HepG2 (cell line): ENCODE data around the gene NT5DC1. TPM values are rescaled to one million over a fixed set of nuclear protein-coding genes. Genes with fewer than 3 reads are reported as not detected.

Source experiments
- ATAC-seq: fragments of 200-7000 bp; cut with Tn5 transposase; 3 replicates; pipeline ENCODE4 v1.9.1; 2020; ENCODE audit warnings: mild to moderate bottlenecking, moderate library complexity
- BruUV-seq: library from RNA; stranded (reverse); fragments of 400-500 nt; replicated peaks from 2 replicates; lab custom pipeline; 2021; lab: Mats Ljungman, UMichigan
- CTCF ChIA-PET: fragments of 300-600 bp; formaldehyde crosslinking; extraction: SDS; loops from one replicate; lab custom pipeline; 2021; ENCODE audit warnings: low total read pairs, inconsistent platforms, low intra/inter-chr PET ratio; lab: Yijun Ruan, JAX
- POLR2A ChIA-PET: fragments of 350-600 bp; sonication (Branson Sonifier 250); formaldehyde crosslinking; loops from one replicate; lab custom pipeline; 2020; ENCODE audit warnings: antibody characterized with exemption, inconsistent platforms; lab: Yijun Ruan, JAX
- DNase-seq: peaks from one replicate; pipeline ENCODE4 v3.0.0-alpha.2; 2015; ENCODE audit warnings: low spot score
- FAIRE-seq: peaks from 3 replicates; lab custom pipeline; 2011; peaks lifted over from hg19 to GRCh38; lab: Jason Lieb, UNC
- H2AFZ ChIP-seq: one replicate; pipeline ENCODE4 v1.6.1; 2011; ENCODE audit warnings: low read length, inconsistent platforms
- H3K27ac ChIP-seq: fragments of 300-600 bp; 3 replicates; pipeline ENCODE4 v1.8.0; 2011; ENCODE audit warnings: mixed run types, mild to moderate bottlenecking, mixed read lengths, low read length, inconsistent platforms; ENCODE audit not compliant: insufficient read depth; ENCODE audit errors: extremely low read length
- H3K27me3 ChIP-seq, 2 experiments: fragments of 200-600 bp in 1 of 2; 2 replicates in 1 of 2; 3 replicates in 1 of 2; pipeline versions ENCODE4 v1.6.0 to v1.8.0; 2011; ENCODE audit warnings: low read length in 2 of 2, mild to moderate bottlenecking in 2 of 2, moderate library complexity in 2 of 2, inconsistent platforms in 1 of 2; ENCODE audit not compliant: insufficient read depth in 2 of 2, control insufficient read depth in 1 of 2
- H3K36me3 ChIP-seq, 2 experiments: fragments of 200-600 bp in 1 of 2; replicated peaks in 1 of 2; 2 replicates in 1 of 2; 3 replicates in 1 of 2; pipeline versions ENCODE4 v1.5.1 to v1.8.0; 2011; ENCODE audit warnings: low read length in 2 of 2, inconsistent platforms in 1 of 2; ENCODE audit not compliant: insufficient read depth in 2 of 2, control insufficient read depth in 1 of 2
- H3K4me1 ChIP-seq: 2 replicates; pipeline ENCODE4 v1.5.1; 2012; ENCODE audit warnings: low read length, inconsistent platforms; ENCODE audit not compliant: insufficient read depth
- H3K4me2 ChIP-seq: 2 replicates; pipeline ENCODE4 v1.6.0; 2011; ENCODE audit warnings: low read depth, low read length, inconsistent platforms
- H3K4me3 ChIP-seq, 3 experiments: fragments of 200-600 bp in 1 of 3; sonication (generic), shearing (Covaris generic) in 1 of 3; replicated peaks in 1 of 3; 2 replicates each; pipeline ENCODE4 v1.5.1; 2011 to 2016; ENCODE audit warnings: low read length in 3 of 3, inconsistent platforms in 2 of 3, low read depth in 2 of 3, mild to moderate bottlenecking in 2 of 3, control low read depth in 1 of 3, mixed read lengths in 1 of 3; ENCODE audit not compliant: insufficient read depth in 1 of 3
- H3K79me2 ChIP-seq: one replicate; pipeline ENCODE4 v1.6.1; 2011; ENCODE audit warnings: low read length, inconsistent platforms; ENCODE audit not compliant: insufficient read depth
- H3K9ac ChIP-seq: 2 replicates; pipeline ENCODE4 v1.6.0; 2011; ENCODE audit warnings: mild to moderate bottlenecking, low read depth, low read length, inconsistent platforms; ENCODE audit not compliant: insufficient read depth
- H3K9me3 ChIP-seq: 2 replicates; pipeline ENCODE4 v1.5.1; 2012; ENCODE audit warnings: mild to moderate bottlenecking, low read length
- H4K20me1 ChIP-seq: 2 replicates; pipeline ENCODE4 v1.6.0; 2011; ENCODE audit warnings: inconsistent platforms, mild to moderate bottlenecking, low read length, moderate library complexity; ENCODE audit not compliant: insufficient read depth
- AGO2 ChIP-seq: fragments of 200-400 bp; formaldehyde crosslinking; optimal IDR thresholded peaks from 2 replicates; pipeline ENCODE3; 2017; ENCODE audit warnings: mild to moderate bottlenecking, low read depth, low read length, moderate library complexity
- EP300 ChIP-seq, 3 experiments: sonication (generic) in 1 of 3; formaldehyde crosslinking in 1 of 3; IDR thresholded peaks; 2 replicates each; pipeline versions ENCODE4 v1.5.1 to v1.6.1; 2011 to 2020; ENCODE audit warnings: low read depth in 2 of 3, low read length in 2 of 3, borderline replicate concordance in 1 of 3, improper control_type of control experiment in 1 of 3, mild to moderate bottlenecking in 1 of 3, missing genetic modification reagents in 1 of 3, moderate library complexity in 1 of 3
- FOXA1 ChIP-seq, 2 experiments: fragments of 450-650 bp in 1 of 2; sonication (generic) in 1 of 2; formaldehyde crosslinking in 1 of 2; IDR thresholded peaks; 2 replicates each; pipeline versions ENCODE4 v1.4.0 to v1.6.1; 2016 to 2020; ENCODE audit warnings: missing genetic modification reagents in 1 of 2
- HMG20B ChIP-seq: conservative IDR thresholded peaks from 2 replicates; pipeline ENCODE4 v1.6.1; 2016; ENCODE audit warnings: missing genetic modification reagents, missing compliant biosample characterization
- NCOA2 ChIP-seq: sonication (generic); formaldehyde crosslinking; IDR thresholded peaks from 2 replicates; pipeline ENCODE4 v1.8.0; 2022; ENCODE audit warnings: inconsistent platforms
- NR2F6 ChIP-seq, 2 experiments: IDR thresholded peaks; 2 replicates each; pipeline ENCODE4 v1.6.1; 2016; ENCODE audit warnings: antibody characterized with exemption in 1 of 2, mild to moderate bottlenecking in 1 of 2
- RARA ChIP-seq: IDR thresholded peaks from 2 replicates; pipeline ENCODE4 v1.6.1; 2016; ENCODE audit warnings: missing genetic modification reagents, missing compliant biosample characterization
- RFX5 ChIP-seq: IDR thresholded peaks from 2 replicates; pipeline ENCODE4 v1.6.1; 2011; ENCODE audit warnings: low read depth, low read length, improper control_type of control experiment
- SIN3B ChIP-seq: fragments of 150-350 bp; IDR thresholded peaks from 2 replicates; pipeline ENCODE4 v1.6.1; 2014; ENCODE audit warnings: low read length
- SOX13 ChIP-seq, 3 experiments: fragments of 450-650 bp in 1 of 3; sonication (generic) in 1 of 3; formaldehyde crosslinking in 1 of 3; IDR thresholded peaks in 2 of 3; conservative IDR thresholded peaks in 1 of 3; 2 replicates each; pipeline versions ENCODE4 v1.5.0 to v1.6.1; 2016 to 2020; ENCODE audit warnings: antibody characterized with exemption in 1 of 3, mild to moderate bottlenecking in 1 of 3, missing compliant biosample characterization in 1 of 3, missing genetic modification reagents in 1 of 3, moderate library complexity in 1 of 3
- SOX5 ChIP-seq: IDR thresholded peaks from 2 replicates; pipeline ENCODE4 v1.6.1; 2016; ENCODE audit warnings: borderline replicate concordance
- TCF7 ChIP-seq: sonication (generic); IDR thresholded peaks from 2 replicates; pipeline ENCODE4 v1.6.1; 2016; ENCODE audit warnings: antibody characterized with exemption, low read depth
- TCF7L2 ChIP-seq: IDR thresholded peaks from 2 replicates; pipeline ENCODE4 v1.6.1; 2011; ENCODE audit warnings: mild to moderate bottlenecking, low read depth, low read length, moderate library complexity
- WGBS: methylation state at CpG from one replicate; pipeline ENCODE4 v1.1.6; 2017; ENCODE audit warnings: low lambda C conversion rate; 5-methylcytosine and 5-hydroxymethylcytosine counted together
- in situ Hi-C: cut with HindIII; loops from 2 replicates; pipeline ENCODE4 v1.10.0; 2017; ENCODE audit warnings: low pct_unique_long_range_greater_than_20kb; ENCODE audit not compliant: extremely low pct_ligation_motif_present
- intact Hi-C: fragments of 100-400 bp; cut with micrococcal nuclease; formaldehyde crosslinking; loops from one replicate; pipeline ENCODE4 v1.10.0; 2022; ENCODE audit not compliant: unreplicated experiment
- polyA plus RNA-seq, 8 experiments: library from polyadenylated mRNA; depleted of rRNA in 3 of 8; stranded (reverse) in 7 of 8; unstranded in 1 of 8; fragments of >200 nt; fragmentation: Illumina TruSeq in 4 of 8; extraction: Trizol in 4 of 8; gene quantifications; 2 replicates each; pipeline versions ENCODE4 v1.2.1 to v1.2.3, GENCODE V29; 2011 to 2016; ENCODE audit warnings: low read depth in 4 of 8, missing spikeins in 1 of 8, mixed read lengths in 1 of 8; ENCODE audit not compliant: insufficient read depth in 1 of 8
- total RNA-seq, 5 experiments: library from RNA; depleted of rRNA; stranded (reverse); fragments of >200 nt; fragmentation: Illumina TruSeq; extraction: Trizol; gene quantifications; 2 replicates each; pipeline ENCODE4 v1.2.3, GENCODE V29; 2016; ENCODE audit warnings: low read depth in 1 of 5
- TF ChIP-seq, protein P1 (sequence below): sonication (generic); formaldehyde crosslinking; IDR thresholded peaks from 2 replicates; pipeline ENCODE4 v1.8.0; 2022; ENCODE audit warnings: missing genetic modification reagents, low read depth, mild to moderate bottlenecking, borderline replicate concordance
- TF ChIP-seq, protein P2 (sequence below): sonication (generic); formaldehyde crosslinking; IDR thresholded peaks from 2 replicates; pipeline ENCODE4 v1.8.0; 2022; ENCODE audit warnings: mild to moderate bottlenecking, missing genetic modification reagents, moderate library complexity

NT5DC1 gene
- total and polyA plus RNA-seq, 2 of the 13 experiments (the other 11 are each of a cell fraction or from before 2014, with no cell fraction given): 27.0 to 56.1 TPM

DNA sequence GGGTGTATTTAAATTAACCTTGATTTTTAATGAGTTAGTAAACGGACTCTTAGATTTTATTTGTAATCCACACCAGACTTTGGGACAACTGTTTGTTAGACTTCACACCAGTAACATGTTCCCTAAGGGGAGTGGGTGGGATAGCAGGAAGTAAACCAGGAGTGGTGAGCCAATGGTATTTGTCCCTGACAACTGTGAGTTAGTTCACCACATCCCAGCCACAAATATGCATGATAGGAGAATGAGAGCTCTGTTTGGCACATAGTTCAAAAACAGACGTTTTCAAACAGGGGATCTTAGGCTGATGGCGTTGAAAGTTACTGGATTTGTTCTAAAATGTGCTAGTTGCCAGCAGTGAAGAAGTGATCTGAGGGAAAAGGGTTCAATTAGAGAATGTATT, 44.0 kb downstream of the NT5DC1 start:
- Histone ChIP-seq H3K9ac (no peak overlapping the region), H3K79me2 (no peaks in the 10 kb centered on the region), H2AFZ (no peak overlapping the region), H3K9me3 (no peaks in the 10 kb centered on the region), H3K4me1 (peaks cover 24% of the 10 kb centered on the region), H3K36me3 (no peaks in the 10 kb centered on the region), H3K4me2 (no peak overlapping the region), H3K4me3 (no peak overlapping the region), H3K27me3 (no peaks in the 10 kb centered on the region), H4K20me1 (no peaks in the 10 kb centered on the region), H3K27ac (no peak overlapping the region)
- ATAC-seq (peak; percentile 78), FAIRE-seq (no peak), DNase-seq (peak; percentile 69)
- 71% methylated on average over 3 of the region's 3 CpGs for WGBS
- in situ Hi-C loops (no loop called here), intact Hi-C loops (no loop called here)
- CTCF ChIA-PET: no interaction called here
- POLR2A ChIA-PET: no interaction called here
- no TSS peak for BruUV-seq
- TF ChIP-seq, protein P1, sequence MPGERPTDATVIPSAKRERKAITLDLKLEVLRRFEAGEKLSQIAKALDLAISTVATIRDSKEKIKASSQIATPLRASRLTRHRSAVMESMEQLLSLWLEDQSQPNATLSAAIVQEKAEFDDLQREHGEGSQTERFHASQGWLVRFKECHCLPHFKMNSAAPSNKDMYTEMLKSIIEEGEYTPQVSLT (CRISPR knock-in tag): no peak
- TF ChIP-seq, protein P2, sequence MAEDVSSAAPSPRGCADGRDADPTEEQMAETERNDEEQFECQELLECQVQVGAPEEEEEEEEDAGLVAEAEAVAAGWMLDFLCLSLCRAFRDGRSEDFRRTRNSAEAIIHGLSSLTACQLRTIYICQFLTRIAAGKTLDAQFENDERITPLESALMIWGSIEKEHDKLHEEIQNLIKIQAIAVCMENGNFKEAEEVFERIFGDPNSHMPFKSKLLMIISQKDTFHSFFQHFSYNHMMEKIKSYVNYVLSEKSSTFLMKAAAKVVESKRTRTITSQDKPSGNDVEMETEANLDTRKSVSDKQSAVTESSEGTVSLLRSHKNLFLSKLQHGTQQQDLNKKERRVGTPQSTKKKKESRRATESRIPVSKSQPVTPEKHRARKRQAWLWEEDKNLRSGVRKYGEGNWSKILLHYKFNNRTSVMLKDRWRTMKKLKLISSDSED (CRISPR knock-in tag): no peak
- TF ChIP-seq RFX5 (no peak), AGO2 (no peak)

DNA sequence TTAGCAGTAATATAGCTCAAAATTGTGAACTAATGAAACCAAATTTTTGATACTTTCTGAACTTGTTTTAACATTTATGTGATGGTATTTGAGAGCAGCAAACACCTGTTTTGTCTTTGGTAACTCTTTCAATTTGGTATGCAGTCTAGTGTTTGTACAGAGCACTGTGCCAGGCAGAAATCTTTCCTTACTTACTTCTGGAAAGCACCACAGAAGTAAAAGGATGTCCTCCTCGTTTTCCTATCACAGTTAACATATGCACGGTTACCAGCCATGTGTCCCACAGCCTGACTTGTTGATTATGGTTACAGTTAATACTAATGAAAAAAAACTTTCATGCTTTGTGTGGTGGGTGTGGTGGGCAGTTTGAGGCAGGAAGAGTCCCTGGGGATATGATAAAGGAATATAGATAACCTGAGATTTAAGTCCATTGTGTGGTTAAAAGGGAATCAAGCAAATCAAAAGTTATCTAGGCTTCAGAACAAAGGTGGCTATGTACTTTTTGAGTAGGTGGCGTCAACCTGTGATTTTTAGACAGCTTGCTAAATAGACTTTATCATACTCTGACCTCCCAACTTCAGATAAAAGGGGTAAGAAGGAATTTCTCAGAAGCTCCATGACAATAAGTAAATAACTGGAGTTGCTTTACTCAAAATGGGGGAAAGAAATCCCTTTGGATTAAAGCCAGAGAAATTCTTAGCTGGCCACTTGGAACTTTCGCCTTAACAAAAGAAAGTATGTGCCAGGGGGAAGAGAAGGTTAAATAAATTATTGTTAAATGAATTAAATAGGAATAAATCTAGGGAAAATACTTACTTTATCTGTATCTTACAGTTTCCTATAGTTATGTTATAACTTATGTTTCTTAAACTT, 45.4 kb downstream of the NT5DC1 start:
- H3K4me3 ChIP-seq: no peak overlapping the region
- BruUV-seq: no TSS peak
- no peaks in the 10 kb centered on the region for H3K9me3 ChIP-seq
- ChIA-PET CTCF (no interaction called here), POLR2A (no interaction called here)
- H3K4me1 ChIP-seq: peaks cover 24% of the 10 kb centered on the region
- intact Hi-C loops: no loop called here
- H3K79me2 ChIP-seq: no peaks in the 10 kb centered on the region
- DNase-seq (peak; percentile 81), ATAC-seq (no peak), FAIRE-seq (peak; percentile 74)
- no peak overlapping the region for H3K9ac ChIP-seq
- H3K27ac ChIP-seq: peak overlapping the region; percentile 6
- no peak overlapping the region for H3K4me2 ChIP-seq
- H2AFZ ChIP-seq: no peak overlapping the region
- in situ Hi-C loops: no loop called here
- H4K20me1 ChIP-seq: no peaks in the 10 kb centered on the region
- WGBS: 64% methylated on average over 4 of the region's 4 CpGs
- H3K27me3 ChIP-seq: no peaks in the 10 kb centered on the region
- H3K36me3 ChIP-seq: no peaks in the 10 kb centered on the region
- TF ChIP-seq FOXA1 (IDR thresholded peaks at IDR 0.05) (no peak), FOXA1 (CRISPR knock-in tag; IDR thresholded peaks at IDR 0.05) (0 out of 2 replicates have a peak, but pooled peaks have one; percentile 14), NCOA2 (CRISPR knock-in tag) (peak; percentile 65; the same call in 1 of the 2 replicates), SIN3B (no peak), NR2F6 (IDR thresholded peaks at IDR 0.05) (peak; percentile 7; the same call in 1 of the 2 replicates), NR2F6 (CRISPR knock-in tag; IDR thresholded peaks at IDR 0.05) (no peak), SOX5 (CRISPR knock-in tag) (peak; percentile 27; the same call in 1 of the 2 replicates), SOX13 (IDR thresholded peaks at IDR 0.05) (no peak), SOX13 (CRISPR knock-in tag; conservative IDR thresholded peaks at IDR 0.05 in 1 of 2, IDR thresholded peaks at IDR 0.05 in 1 of 2) (peak in 1 of 2 experiments; percentile 54; a peak in 2 of 4 replicates), EP300 (IDR thresholded peaks at IDR 0.05; ENCODE audit: low read depth in 2 of 2, low read length in 2 of 2) (peak in 1 of 2 experiments; percentile 60; a peak in 1 of 4 replicates), EP300 (CRISPR knock-in tag; IDR thresholded peaks at IDR 0.05; ENCODE audit: borderline replicate concordance) (peak; percentile 46; the same call in 1 of the 2 replicates), TCF7 (peak; percentile 40), HMG20B (CRISPR knock-in tag) (0 out of 2 replicates have a peak, but pooled peaks have one; percentile 25), RARA (CRISPR knock-in tag) (no peak), TCF7L2 (peak; percentile 23; the same call in 1 of the 2 replicates)
